ENCODE measurements around the gene PGF.

DNA sequence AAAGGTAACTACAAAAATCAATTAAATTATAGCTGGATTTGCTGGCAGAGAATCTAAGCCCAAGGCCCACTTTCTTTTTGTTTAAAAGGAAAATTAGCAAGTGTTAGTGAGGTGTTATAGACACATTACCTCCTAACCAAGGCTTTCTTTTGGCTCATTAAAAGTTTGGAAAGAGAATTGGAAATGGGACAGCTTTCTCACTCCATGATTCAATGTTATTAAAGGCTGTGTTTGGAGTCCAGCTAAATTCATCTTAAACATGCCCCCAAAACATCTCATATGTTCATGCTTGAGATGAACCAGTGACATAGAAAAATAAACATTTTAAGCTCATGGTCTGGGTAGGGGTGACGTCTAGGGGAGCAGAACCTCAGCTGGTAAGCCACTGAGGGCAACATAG, 13.4 kb upstream of the PGF start:
- TF ChIP-seq, protein P1, sequence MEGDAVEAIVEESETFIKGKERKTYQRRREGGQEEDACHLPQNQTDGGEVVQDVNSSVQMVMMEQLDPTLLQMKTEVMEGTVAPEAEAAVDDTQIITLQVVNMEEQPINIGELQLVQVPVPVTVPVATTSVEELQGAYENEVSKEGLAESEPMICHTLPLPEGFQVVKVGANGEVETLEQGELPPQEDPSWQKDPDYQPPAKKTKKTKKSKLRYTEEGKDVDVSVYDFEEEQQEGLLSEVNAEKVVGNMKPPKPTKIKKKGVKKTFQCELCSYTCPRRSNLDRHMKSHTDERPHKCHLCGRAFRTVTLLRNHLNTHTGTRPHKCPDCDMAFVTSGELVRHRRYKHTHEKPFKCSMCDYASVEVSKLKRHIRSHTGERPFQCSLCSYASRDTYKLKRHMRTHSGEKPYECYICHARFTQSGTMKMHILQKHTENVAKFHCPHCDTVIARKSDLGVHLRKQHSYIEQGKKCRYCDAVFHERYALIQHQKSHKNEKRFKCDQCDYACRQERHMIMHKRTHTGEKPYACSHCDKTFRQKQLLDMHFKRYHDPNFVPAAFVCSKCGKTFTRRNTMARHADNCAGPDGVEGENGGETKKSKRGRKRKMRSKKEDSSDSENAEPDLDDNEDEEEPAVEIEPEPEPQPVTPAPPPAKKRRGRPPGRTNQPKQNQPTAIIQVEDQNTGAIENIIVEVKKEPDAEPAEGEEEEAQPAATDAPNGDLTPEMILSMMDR (optimal IDR thresholded peaks at IDR 0.05 in 1 of 3, IDR thresholded peaks at IDR 0.05 in 1 of 3, conservative IDR thresholded peaks at IDR 0.05 in 1 of 3; ENCODE audit: extremely low read depth in 1 of 3, insufficient read depth in 2 of 3, low read length in 3 of 3), result no peak
- TF ChIP-seq EZH2 (IDR thresholded peaks at IDR 0.05; ENCODE audit: low read length), result no peak

Data from keratinocyte (primary cell).